Dermis blood vessel endothelial cell (primary cell): Measurements from ENCODE around the gene PSMC4. TPM values are rescaled to one million over a fixed set of nuclear protein-coding genes. Genes with fewer than 3 reads are reported as not detected.

Source experiments
- DNase-seq: peaks from one replicate; pipeline ENCODE4 v3.0.0; 2010
- total RNA-seq: library from RNA; depleted of rRNA; stranded (reverse); fragments of >200 nt; gene quantifications from 2 replicates; pipeline ENCODE4 v1.2.3, GENCODE V29; 2014

PSMC4 gene
- total RNA-seq, result 95.3 and 145 TPM in 2 replicates

DNA sequence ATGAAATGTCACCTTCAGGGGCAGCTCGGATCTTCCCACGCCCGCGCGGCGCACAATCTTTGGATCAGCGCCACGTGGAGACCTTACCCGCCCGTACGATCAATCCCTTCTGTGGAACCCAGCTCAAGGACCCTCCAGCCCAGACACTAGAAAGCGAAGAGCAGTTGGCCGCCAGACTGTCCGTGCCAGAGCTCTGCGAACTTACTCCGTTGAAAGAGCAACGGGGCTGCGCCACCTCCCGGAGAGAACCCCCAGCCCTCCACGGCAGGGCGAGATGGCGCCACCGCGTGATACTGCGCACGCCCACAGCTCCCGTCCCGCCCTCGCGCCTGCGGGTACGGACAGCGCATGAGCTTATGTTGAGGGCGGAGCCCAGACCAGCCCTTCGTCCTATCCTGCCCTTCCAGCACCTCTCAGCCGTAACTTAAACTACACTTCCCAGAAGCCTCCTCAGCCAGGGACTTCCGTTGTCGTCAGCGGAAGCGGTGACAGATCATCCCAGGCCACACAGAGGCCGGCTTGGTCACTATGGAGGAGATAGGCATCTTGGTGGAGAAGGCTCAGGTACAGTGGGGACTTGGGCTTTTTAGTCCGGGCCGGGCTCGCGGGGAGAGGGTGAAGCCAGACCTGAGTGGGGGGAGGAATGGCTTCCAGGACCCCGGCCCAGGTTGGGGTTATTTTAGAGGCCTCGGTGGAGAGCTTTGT lies at the start of gene PSMC4:
Gene PSMC4, plus strand, starts transcription at position 491 of the 705 bp plus-strand sequence. Its CDS starts 38 bp downstream, at position 529.
- peak; percentile 100 for DNase-seq

DNA sequence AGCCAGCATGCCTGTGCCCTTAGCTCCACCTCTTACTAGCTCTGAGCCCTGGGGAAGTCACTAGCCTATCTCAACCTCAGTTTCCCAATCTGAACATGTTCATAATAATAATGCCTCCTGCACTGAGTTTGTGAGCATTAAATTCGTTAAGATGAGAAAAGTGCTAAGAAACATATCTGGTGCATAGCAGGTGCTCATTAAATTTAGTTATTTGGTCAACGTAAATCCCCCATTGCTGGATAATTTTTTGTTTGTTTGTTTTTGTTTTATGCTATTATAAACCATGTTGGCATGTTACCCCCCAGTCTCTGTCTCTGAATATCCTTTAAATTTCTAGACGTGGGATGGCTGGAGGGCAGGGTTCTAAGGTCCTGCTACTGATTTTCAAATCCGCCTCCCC lies 47.1 kb upstream of the PSMC4 start:
- no peak for DNase-seq

GRCh38 chr19:39924389-39924788 lies 46.6 kb upstream of the PSMC4 start:
- DNase-seq, result no peak

- DNase-seq, result no peak
Measured at GRCh38 chr19:39924952-39925351, 46.0 kb upstream of the PSMC4 start.

DNA sequence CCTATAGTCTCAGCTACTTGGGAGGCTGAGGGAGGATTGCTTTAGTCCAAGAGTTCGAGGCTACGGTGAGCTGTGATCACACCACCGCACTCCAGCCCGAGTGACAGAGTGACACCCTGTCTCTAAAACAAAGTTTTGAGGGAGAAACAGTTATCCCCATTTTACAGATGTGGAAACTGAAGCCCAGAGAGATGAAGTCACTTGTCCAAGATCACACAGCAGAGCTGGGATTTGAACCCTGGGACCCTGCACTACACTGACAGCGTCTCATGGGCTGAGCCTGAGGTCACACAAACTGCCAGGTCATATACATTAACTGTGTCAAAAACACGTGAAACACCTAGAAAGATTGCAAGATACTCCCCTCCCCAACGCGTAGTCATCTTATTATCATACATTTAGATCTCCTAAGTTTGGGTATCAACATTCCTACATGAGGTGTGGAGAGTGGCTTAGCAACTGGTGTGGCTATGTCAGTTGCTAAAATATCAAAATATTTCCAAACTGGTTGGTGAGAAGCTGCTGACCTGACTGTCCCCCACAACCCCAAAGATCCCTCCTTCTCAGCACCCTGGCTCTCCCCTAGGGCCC lies 44.7 kb upstream of the PSMC4 start:
- no peak for DNase-seq

DNA sequence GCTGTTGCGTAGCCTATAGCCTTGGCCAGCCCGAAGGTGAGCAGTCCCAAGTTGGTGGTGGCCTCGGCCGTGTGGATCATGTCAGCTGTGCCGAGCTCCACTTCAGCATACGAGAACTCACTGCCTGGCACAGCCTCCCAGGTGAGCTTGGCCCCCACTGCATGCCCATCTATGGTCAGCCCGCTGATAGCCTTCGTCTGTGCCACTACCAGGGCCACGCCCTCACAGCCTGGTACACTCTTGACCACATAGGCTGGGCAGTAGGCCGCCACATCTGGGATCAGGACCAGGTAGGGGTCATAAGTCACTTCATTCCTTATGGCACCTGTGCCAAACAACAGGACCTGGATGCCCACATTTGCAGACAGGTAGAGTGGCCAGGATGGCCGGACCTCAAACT lies 43.9 kb upstream of the PSMC4 start:
- no peak for DNase-seq

DNA sequence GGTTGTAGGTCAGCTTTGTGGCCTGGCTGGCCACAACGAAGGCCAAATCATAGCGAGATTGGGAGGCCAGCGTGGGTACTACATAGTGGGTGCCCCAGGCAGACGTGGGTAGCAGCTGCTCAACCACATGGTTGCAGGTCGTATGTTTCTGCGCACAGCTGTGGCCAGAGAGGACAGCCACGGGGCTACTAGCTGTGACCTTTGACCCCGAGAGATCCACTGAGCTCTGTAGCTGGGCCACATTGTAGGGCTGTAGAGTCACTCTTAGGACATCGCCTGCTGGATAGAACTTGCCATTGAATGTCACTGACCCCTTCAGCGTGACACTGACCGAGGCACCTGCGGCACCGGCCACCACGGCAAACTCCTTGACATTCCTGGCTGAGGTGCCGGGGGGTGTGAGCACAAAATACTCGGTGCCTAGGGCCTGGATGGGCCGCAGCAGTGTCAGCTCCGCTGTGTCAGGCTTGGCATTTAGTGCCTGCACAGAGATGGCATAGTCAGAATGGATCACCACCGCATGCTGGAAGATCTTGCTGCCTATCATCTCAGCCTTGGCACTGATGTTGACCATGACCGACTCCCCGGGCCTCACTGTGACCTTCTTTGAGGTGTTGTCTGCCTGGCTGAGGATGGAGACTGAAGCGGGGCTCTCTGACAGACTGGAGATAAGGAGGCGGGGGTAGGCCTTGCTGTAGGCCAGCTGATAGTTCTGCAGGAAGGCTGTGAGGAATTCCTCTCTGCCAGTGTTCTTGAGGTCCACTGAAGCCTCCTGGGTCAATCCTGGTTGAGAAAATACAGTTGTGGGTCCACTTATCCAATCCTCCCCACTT lies 43.2 kb upstream of the PSMC4 start:
- no peak for DNase-seq

DNA sequence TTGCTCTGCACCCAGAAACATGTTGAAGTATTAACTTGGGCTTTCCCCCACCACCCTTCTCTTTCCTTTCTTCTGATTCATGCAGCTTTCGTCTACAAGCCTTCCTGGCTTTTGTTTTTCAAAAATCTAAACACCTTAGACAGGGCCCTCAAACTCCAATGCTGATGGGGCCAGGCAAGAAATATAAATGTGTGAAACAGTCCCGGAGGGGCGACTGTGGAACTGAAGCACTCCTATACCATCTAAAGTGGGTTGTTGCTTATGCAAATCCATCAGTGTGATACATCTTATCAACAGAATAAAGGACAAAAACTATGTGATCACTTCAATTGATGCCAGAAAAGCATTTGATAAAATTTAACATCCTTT lies 42.6 kb upstream of the PSMC4 start:
- no peak for DNase-seq

DNA sequence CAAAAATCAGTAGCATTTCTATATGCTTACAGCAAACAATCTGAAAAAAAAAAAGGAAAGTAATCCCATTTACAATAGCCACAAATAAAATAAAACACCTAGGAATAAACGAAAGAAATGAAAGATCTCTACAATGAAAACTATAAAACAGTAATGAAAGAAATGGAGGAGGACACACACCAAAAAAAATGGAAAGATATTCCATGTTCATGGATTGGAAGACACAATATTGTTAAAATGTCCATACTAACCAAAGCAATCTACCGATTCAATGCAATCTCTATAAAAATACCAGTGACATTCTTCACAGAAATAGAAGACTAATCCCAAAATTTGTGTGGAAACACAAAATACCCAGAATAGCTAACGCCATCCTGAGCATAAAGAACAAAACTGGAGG lies 41.2 kb upstream of the PSMC4 start:
- no peak for DNase-seq

DNA sequence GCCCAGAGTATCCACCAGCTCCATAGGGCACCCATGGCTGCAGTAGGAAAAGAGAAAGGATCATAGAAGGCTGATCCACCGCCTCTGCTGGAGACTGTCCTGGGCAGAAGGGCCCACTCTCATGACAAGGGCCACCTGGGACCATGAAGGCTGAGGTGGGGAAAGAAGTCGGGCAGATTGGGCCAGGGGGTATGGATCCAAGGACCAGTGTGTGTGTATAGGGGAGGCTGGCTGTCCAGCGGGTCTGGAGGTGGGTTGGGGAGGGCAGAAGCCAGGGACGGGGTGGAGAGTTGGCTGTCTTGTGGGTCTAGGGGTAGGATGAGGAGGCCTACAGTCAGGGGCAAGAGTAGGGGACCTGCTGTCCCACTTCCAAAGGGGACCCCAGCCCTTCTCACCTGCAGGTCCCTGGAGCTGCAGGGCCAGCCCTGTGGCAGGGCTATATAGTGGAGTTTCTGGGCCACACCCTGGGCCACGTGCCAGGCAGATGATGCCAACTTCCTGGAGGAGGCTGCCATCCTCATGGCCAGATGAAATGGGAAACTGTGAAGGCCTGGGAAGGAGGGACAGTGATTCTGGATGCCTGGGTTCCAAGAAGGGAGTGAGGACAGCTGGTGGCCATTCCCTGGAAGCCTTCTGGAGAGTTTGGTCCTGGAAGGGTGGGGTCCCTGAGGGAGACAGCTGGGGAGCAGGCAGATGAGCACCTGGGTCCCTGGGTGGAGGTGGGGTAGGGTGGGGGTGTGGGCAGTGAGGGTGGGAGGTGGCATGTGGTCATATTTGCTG lies 36.2 kb upstream of the PSMC4 start, which contains the start of gene FCGBP:
Gene FCGBP, minus strand, starts transcription at position 51 of the 780 bp plus-strand sequence.
- no peak for DNase-seq

DNA sequence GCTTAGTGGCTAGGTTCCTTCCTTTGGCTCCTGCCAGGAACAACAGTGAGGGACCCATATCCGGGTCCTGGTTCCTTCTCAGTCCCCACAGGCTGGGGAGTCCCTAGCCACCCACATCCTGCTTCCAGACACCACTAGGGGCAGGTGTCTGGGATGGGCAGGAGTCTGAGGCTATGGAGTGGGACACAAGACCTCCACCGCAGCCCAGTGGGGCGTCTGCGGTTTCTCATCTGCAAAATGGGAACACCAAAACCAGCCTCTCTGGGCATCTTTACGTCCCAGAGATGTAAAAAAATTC lies 35.7 kb upstream of the PSMC4 start:
- no peak for DNase-seq

GRCh38 chr19:39936020-39936419 lies 34.9 kb upstream of the PSMC4 start:
- no peak for DNase-seq

DNA sequence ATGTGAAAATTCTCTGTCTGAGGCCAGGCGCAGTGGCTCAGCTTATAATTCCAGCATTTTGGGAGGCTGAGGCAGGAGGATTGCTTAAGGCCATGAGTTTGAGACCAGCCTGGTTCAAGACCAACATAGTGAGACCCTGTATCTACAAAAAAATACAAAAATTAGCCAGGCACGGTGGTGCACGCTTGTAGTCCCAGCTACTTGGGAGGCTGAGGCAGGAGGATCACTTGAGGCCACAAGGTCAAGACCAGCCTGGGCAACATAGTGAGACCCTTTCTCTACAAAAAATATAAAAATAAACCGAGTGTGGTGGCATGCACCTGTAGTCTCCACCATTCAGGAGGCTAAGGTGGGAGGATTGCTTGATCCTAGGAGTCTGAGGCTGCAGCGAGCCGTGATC lies 34.3 kb upstream of the PSMC4 start:
- DNase-seq, result no peak

DNA sequence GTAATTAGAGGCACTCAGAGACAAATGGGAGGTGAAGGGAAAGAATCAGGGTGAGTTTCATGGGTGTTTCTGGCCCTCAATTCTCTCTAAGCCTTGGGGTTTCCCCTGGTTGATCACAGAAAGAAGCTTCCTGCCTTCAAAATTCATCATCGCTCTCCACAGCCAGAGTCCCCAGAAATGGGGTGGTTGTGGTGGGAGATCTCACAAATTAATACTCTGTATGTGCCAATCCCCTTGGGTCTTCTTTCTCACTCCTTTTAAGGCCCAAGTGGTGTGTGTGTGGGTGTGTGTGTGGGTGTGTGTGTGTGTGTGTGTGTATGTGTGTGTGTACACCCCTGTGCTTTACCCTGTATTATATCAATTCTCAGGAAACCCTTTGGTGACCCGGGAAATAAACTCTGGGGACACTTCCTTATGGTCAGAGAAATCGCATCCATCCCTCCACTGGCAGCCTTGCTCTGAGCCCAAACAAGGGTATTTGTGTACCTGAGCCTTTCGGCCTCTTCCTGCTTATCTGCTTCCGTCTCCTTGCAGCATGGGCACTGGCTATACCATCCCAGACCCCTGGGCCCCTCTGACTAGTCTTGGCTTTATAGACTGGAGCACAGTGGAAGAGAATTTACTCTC lies 33.8 kb upstream of the PSMC4 start:
- DNase-seq, result no peak

GRCh38 chr19:39937787-39938186 lies 33.2 kb upstream of the PSMC4 start:
- DNase-seq, result no peak

DNA sequence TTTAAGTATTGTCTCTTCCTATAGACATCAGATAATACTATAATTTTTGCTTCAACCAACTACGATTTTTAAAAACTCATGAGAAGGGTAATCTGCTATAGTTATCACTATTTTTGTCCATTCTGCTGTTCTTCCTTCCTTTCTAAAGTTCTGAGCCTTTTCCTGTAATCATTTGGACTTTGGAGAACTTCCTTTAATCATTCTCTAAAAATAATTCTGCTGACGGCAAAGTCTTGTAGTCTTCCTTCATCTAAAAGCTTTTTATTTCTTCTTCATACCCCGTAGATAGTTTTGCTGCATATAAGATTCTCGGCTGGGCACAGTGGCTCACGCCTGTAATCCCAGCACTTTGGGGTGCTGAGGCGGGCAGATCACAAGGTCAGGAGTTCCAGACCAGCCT lies 31.4 kb upstream of the PSMC4 start:
- no peak for DNase-seq

- no peak for DNase-seq
Measured at GRCh38 chr19:39940221-39940833, 30.6 kb upstream of the PSMC4 start.

DNA sequence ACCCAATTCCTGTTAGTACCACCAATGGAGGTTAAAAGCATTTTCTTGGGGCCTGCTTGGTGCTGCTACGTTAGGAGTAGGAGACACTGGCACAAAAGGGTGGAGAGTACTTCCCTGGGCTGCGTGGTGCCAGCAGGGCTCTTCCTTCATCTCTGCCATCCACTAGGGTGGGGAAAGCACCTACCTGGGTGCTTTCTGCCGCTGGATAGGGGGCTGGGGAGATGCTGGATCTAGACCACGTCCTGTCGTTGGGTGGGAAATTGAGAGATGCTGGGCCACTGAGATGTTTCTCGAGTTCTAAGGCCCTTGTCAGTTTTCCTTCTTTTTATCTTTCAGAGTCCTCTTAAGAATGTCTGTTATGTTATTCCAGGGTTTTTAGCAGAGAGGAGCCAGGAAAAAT lies 29.8 kb upstream of the PSMC4 start:
- no peak for DNase-seq

- DNase-seq, result peak; percentile 20
Measured at GRCh38 chr19:39941615-39942365, 29.2 kb upstream of the PSMC4 start.

- no peak for DNase-seq
Measured at GRCh38 chr19:39942366-39942730, 28.6 kb upstream of the PSMC4 start.

GRCh38 chr19:39943586-39943985 lies 27.4 kb upstream of the PSMC4 start:
- no peak for DNase-seq

DNA sequence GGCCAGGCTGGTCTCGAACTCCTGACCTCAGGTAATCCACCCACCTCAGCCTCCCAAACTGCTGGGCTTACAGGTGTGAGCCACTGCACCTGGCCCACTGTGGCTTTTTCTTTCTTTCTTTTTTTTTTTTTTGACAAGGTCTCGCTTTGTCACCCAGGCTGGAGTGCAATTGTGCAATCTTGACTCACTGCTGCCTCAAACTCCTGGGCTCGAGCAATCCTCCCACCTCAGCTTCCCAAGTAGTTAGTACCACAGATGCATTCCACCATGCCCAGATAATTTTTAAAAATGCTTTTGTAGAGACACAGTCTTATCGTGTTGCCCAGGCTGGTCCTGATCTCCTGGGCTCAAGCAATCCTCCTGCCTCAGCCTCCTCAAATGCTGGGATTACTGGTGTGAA lies 24.4 kb upstream of the PSMC4 start:
- DNase-seq, result no peak
